Measurements from ENCODE around the gene SLC52A1.
"Not testable (repeated sequence)": the region's sequence is repeated elsewhere in the genome, so short reads cannot be mapped to it uniquely, and the experiment has no call there.

The SLC52A1 gene

DNA sequence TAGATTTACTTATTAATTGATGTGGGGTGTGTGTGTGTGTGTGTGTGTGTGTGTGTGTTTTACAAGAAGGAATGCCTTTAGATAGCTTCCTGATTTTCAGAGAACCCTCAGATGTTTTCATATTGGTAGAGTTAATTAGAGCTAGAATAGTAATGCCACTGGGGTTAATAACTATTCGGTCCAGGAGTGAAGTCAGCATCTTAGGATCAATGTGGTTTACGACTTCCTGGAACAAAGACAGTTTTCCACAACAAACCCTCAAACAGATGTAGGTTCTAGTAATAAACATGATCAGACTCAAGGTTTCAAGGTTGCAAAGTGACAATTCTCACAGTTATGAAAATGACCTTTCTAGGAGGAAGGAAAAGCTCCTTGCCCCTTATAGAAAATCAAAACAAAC lies 12.2 kb upstream of the SLC52A1 start:
- H3K27me3 ChIP-seq (ENCODE audit: control insufficient read depth, insufficient read depth, low read length) = no peaks in the 10 kb centered on the region
- H3K36me3 ChIP-seq (ENCODE audit: control insufficient read depth, insufficient read depth, low read length) = no peaks in the 10 kb centered on the region
- no peak overlapping the region for H3K9ac ChIP-seq (ENCODE audit: low read depth, low read length)
- no peaks in the 10 kb centered on the region for H3K4me1 ChIP-seq (ENCODE audit: control insufficient read depth, insufficient read depth, low read length)
- no peaks in the 10 kb centered on the region for H3K9me3 ChIP-seq (ENCODE audit: control insufficient read depth, insufficient read depth, low read length)
- no peak overlapping the region for H3K4me3 ChIP-seq (ENCODE audit: low read depth, low read length)

DNA sequence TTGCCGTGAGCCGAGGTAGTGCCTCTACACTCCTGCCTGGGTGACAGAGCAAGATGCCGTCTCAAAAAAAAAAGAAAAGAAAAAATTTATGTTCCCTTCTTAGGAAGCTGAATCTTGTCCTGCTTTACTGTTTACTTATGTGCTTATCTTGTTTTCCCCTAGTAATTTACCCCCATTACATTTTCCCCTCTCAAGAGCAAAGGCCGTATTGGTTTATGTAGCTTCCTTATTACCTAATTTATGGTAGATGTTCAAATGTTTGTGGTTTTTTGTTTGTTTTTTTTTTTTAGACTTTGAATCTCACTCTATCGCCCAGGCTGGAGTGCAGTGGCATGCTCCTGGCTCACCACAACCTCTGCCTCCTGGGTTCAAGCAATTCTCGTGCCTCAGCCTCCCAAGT lies 10.3 kb upstream of the SLC52A1 start:
- no peak overlapping the region for H3K4me3 ChIP-seq (ENCODE audit: low read depth, low read length)
- H3K9ac ChIP-seq (ENCODE audit: low read depth, low read length) = no peak overlapping the region
- H3K27me3 ChIP-seq (ENCODE audit: control insufficient read depth, insufficient read depth, low read length) = no peaks in the 10 kb centered on the region
- H3K9me3 ChIP-seq (ENCODE audit: control insufficient read depth, insufficient read depth, low read length) = no peaks in the 10 kb centered on the region
- no peaks in the 10 kb centered on the region for H3K36me3 ChIP-seq (ENCODE audit: control insufficient read depth, insufficient read depth, low read length)
- H3K4me1 ChIP-seq (ENCODE audit: control insufficient read depth, insufficient read depth, low read length) = no peaks in the 10 kb centered on the region

DNA sequence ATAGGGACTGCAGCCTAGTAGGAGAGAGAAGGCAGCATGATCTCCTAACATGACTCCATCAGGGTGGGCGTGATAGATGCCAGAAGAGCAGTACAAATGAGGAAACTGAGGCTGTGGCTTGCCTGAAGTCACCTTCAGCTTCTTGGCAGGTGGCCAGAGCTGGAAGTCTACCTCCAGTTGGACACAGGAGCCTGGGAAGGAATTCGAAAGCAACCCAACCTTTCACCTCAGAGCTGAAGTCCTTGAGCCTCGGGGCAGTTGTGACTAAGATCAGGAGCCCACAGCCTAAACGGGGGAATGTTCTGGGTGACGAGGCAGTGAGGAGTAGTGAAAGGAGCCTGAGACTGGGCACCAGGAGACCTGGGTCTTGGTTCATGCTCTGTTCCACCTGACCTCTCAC lies 9.4 kb upstream of the SLC52A1 start:
- no peaks in the 10 kb centered on the region for H3K36me3 ChIP-seq (ENCODE audit: control insufficient read depth, insufficient read depth, low read length)
- no peaks in the 10 kb centered on the region for H3K27me3 ChIP-seq (ENCODE audit: control insufficient read depth, insufficient read depth, low read length)
- no peaks in the 10 kb centered on the region for H3K4me1 ChIP-seq (ENCODE audit: control insufficient read depth, insufficient read depth, low read length)
- no peaks in the 10 kb centered on the region for H3K9me3 ChIP-seq (ENCODE audit: control insufficient read depth, insufficient read depth, low read length)
- no peak overlapping the region for H3K4me3 ChIP-seq (ENCODE audit: low read depth, low read length)
- H3K9ac ChIP-seq (ENCODE audit: low read depth, low read length) = no peak overlapping the region

DNA sequence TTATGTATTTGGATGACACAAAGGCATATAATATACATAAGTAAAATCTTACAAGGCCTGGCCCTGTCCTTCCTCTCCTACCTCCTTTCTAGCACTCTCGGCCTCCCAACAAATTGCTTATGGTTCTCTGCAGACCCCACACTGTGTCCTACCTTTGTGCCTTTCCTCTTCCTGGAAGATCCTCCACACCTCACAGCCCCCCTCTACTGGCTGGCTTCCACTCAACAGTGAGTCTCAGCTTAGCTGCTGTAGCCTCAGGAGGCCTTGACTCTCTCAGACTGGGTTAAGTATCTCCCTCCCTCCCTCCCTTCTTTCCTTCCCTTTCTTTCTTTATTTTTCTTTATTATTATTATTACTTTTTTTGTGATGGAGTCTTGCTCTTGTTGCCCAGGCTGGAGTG lies 8.3 kb upstream of the SLC52A1 start:
- Histone ChIP-seq H3K4me1 (ENCODE audit: control insufficient read depth, insufficient read depth, low read length) (no peaks in the 10 kb centered on the region), H3K9me3 (ENCODE audit: control insufficient read depth, insufficient read depth, low read length) (no peaks in the 10 kb centered on the region), H3K4me3 (ENCODE audit: low read depth, low read length) (no peak overlapping the region), H3K27me3 (ENCODE audit: control insufficient read depth, insufficient read depth, low read length) (no peaks in the 10 kb centered on the region), H3K36me3 (ENCODE audit: control insufficient read depth, insufficient read depth, low read length) (no peaks in the 10 kb centered on the region), H3K9ac (ENCODE audit: low read depth, low read length) (no peak overlapping the region)

DNA sequence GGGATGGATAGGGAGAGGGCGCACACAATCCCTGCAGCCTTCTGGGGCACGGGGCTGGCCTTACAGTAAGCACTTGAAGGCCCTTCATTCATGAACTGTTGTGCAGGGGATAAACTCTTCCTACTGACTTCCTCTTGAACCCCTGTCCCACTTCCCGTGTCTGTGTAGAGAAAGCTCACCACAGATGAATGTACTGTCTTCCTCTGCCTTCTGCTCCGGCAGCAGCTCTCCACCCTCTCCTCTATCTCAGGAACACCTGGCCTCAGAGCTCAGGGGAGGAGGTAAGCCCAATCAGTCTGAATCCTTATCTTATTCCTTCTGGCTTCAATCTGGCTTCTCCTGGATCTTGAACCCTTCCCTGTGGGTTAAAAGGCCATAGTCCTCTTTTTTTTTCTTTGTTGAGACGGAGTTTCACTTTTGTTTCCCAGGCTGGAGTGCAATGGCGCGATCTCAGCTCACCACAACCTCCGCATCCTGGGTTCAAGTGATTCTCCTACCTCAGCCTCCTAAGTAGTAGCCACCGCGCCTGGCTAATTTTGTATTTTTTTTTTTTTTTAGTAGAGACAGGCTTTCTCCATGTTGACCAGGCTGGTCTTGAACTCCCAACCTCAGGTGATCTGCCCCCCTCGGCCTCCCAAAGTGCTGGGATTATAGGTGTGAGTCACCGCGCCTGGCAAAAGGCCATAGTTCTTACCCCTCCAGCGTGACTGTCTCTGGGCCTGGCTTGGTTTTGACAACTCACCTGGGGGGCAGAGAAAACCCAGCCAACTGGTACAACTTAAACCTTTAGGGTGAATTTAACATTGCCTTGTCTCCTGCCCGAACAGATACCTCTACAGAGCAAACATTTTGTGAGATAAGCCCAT lies 7.2 kb upstream of the SLC52A1 start:
- H3K4me1 ChIP-seq (ENCODE audit: control insufficient read depth, insufficient read depth, low read length) = no peaks in the 10 kb centered on the region
- H3K27me3 ChIP-seq (ENCODE audit: control insufficient read depth, insufficient read depth, low read length) = no peaks in the 10 kb centered on the region
- no peak overlapping the region for H3K4me3 ChIP-seq (ENCODE audit: low read depth, low read length)
- no peaks in the 10 kb centered on the region for H3K36me3 ChIP-seq (ENCODE audit: control insufficient read depth, insufficient read depth, low read length)
- no peaks in the 10 kb centered on the region for H3K9me3 ChIP-seq (ENCODE audit: control insufficient read depth, insufficient read depth, low read length)
- H3K9ac ChIP-seq (ENCODE audit: low read depth, low read length) = no peak overlapping the region

DNA sequence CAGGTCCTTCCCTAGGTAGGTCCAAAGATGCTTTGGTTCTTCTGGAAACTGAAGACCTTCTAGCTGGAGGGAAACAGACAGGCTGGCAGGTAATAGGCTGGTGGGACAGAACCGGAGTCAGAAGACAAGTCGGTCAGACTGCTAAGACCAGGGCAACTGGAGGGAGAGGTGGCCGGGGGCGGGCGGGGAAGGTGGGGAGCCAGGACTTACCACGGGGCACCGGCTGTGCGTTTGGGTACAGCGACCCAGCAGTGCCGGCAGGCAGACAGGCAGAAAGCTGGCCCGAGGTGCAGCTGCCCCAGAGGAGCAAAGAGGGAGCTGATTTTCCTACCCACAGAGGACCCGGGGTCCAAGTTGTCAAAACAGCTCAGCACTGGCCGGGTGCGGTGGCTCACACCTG lies 575 bp downstream of the SLC52A1 start:
- no peaks in the 10 kb centered on the region for H3K27me3 ChIP-seq (ENCODE audit: control insufficient read depth, insufficient read depth, low read length)
- no peak overlapping the region for H3K9ac ChIP-seq (ENCODE audit: low read depth, low read length)
- H3K9me3 ChIP-seq (ENCODE audit: control insufficient read depth, insufficient read depth, low read length) = no peaks in the 10 kb centered on the region
- no peaks in the 10 kb centered on the region for H3K4me1 ChIP-seq (ENCODE audit: control insufficient read depth, insufficient read depth, low read length)
- H3K36me3 ChIP-seq (ENCODE audit: control insufficient read depth, insufficient read depth, low read length) = no peaks in the 10 kb centered on the region
- peak overlapping the region; percentile 39 for H3K4me3 ChIP-seq (ENCODE audit: low read depth, low read length)

DNA sequence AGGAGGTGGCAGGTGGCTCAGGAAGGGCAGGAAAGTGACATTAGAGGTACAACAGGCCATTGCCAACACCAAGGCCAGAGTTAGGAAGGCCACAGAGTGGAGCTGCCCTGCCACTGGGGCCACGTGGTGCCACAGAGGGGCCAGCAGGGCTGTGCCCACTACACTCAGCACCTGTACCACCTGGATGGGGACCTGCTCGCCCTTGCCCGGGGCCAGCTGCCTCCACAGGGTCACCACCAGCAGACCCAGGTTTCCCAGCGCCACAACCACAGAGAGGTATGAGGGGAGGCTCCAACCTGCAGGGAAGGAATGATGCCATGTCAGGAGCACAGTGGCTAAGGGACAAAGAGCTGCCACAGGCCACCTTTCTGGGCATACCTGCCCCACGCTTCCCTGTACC lies 1.2 kb downstream of the SLC52A1 start:
- H3K27me3 ChIP-seq (ENCODE audit: control insufficient read depth, insufficient read depth, low read length) = no peaks in the 10 kb centered on the region
- H3K9ac ChIP-seq (ENCODE audit: low read depth, low read length) = no peak overlapping the region
- no peaks in the 10 kb centered on the region for H3K36me3 ChIP-seq (ENCODE audit: control insufficient read depth, insufficient read depth, low read length)
- no peaks in the 10 kb centered on the region for H3K4me1 ChIP-seq (ENCODE audit: control insufficient read depth, insufficient read depth, low read length)
- H3K4me3 ChIP-seq (ENCODE audit: low read depth, low read length) = no peak overlapping the region
- no peaks in the 10 kb centered on the region for H3K9me3 ChIP-seq (ENCODE audit: control insufficient read depth, insufficient read depth, low read length)

DNA sequence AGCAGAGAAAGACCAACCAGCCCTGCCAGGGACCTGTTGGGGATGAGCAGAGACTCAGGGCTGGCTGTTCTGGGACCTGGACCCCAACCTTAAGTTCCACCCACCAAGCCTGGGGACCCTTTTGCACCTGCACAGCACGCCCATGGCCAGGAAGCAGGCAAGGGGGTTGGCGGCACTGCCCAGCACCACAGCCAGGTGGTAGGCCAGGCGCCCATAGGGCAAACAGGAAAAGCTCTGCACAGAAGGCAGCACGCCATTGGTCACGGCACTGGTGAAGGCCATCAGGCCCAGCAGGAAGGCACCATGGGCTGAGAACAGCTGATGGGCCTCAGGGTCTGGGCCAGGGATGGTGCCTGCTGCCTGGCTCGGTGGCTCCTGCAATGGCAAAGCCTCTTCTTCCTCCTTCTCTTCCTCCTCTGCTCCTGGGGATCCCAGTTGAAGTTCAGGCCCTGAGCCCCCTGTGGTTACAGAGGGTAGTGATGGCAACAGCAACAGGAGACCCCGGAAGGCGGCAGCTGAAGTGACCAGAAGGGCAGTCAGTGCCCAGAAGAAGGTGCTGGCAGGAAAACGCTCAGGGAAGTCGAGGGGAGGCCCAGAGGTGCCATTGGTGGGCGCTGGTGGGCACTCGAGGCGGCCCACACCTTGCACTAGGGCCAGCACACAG lies 1.7 kb downstream of the SLC52A1 start:
- Histone ChIP-seq H3K36me3 (ENCODE audit: control insufficient read depth, insufficient read depth, low read length) (no peaks in the 10 kb centered on the region), H3K9ac (ENCODE audit: low read depth, low read length) (no peak overlapping the region), H3K27me3 (ENCODE audit: control insufficient read depth, insufficient read depth, low read length) (no peaks in the 10 kb centered on the region), H3K9me3 (ENCODE audit: control insufficient read depth, insufficient read depth, low read length) (no peaks in the 10 kb centered on the region), H3K4me3 (ENCODE audit: low read depth, low read length) (no peak overlapping the region), H3K4me1 (ENCODE audit: control insufficient read depth, insufficient read depth, low read length) (no peaks in the 10 kb centered on the region)

DNA sequence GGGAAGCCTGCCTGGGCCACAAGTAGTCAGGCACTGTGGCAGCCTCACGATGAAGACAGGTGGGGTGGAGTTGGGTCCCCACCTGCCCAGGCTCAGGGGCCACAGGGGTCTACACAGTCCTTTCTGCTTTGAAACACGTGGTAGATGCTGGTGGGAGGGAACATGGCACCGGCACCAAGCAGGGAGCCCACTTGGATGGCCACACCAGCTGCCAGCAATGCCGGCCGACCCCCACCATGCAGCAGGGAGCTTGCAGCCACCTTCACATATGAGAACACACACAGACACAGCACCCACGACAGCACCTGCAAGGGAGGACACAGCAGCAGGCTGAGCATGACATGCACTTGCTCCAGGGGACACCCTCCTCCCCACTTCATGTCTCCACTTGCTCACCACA lies 2.4 kb downstream of the SLC52A1 start:
- H3K27me3 ChIP-seq (ENCODE audit: control insufficient read depth, insufficient read depth, low read length) = no peaks in the 10 kb centered on the region
- no peaks in the 10 kb centered on the region for H3K36me3 ChIP-seq (ENCODE audit: control insufficient read depth, insufficient read depth, low read length)
- no peaks in the 10 kb centered on the region for H3K4me1 ChIP-seq (ENCODE audit: control insufficient read depth, insufficient read depth, low read length)
- no peak overlapping the region for H3K4me3 ChIP-seq (ENCODE audit: low read depth, low read length)
- H3K9me3 ChIP-seq (ENCODE audit: control insufficient read depth, insufficient read depth, low read length) = no peaks in the 10 kb centered on the region
- H3K9ac ChIP-seq (ENCODE audit: low read depth, low read length) = no peak overlapping the region

DNA sequence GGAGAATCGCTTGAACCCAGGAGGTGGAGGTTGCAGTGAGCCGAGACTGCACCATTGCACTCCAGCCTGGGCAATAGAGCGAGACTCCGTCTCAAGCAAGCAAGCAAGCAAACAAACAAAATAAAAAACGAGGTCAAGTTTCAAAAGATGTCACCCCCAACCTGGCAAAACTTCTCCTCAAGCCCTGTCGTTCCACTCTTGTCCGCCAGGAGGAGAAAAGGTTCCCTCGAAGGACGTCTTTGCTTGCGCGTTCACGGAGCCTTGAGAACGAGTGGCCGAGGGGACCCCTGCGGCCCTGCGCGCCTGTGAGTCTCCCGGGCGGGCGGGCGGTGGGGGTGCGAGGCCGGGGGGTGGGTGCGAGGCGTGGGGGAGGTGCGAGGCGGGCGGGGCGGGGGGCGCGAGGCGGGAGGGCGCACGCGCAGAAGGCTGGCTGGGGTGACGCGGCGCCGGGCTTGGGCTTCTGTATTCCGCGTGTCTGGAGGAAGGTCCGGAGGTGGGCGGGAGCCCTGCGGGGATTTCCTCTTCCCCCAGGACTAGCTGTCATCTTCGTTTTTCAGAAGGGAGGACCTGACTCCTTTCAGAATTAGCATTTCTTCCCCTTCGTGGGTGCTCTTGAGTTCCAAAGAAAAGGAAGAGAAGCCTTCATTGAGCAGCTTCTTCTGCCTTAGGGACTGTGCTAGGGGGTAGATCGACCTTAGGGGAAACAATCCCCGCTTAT lies 3.7 kb downstream of the SLC52A1 start:
- Histone ChIP-seq H3K4me3 (ENCODE audit: low read depth, low read length) (peak overlapping the region; percentile 47), H3K4me1 (ENCODE audit: control insufficient read depth, insufficient read depth, low read length) (no peaks in the 10 kb centered on the region), H3K9me3 (ENCODE audit: control insufficient read depth, insufficient read depth, low read length) (no peaks in the 10 kb centered on the region), H3K36me3 (ENCODE audit: control insufficient read depth, insufficient read depth, low read length) (no peaks in the 10 kb centered on the region), H3K27me3 (ENCODE audit: control insufficient read depth, insufficient read depth, low read length) (no peaks in the 10 kb centered on the region), H3K9ac (ENCODE audit: low read depth, low read length) (no peak overlapping the region)

DNA sequence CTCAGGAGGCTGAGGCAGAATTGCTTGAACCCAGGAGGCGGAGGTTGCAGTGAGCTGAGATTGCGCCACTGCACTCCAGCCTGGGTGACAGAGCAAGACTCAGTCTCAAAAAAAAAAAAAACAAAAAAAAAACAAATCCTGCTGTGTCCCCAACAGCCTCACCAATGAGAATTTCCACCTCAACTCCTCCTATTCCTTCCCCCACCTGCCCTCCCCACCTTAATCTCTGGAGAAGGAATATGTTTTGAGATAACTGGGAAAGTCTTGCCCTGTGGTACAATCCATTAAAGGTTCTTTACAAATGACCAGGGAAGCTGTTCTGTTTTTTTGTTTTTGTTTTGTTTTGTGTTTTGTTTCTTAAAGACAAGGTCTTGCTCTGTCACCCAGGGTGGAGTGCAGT lies 5.1 kb downstream of the SLC52A1 start:
- not testable (repeated sequence) for H3K36me3 ChIP-seq (ENCODE audit: control insufficient read depth, insufficient read depth, low read length); H3K9me3 ChIP-seq (ENCODE audit: control insufficient read depth, insufficient read depth, low read length); H3K4me1 ChIP-seq (ENCODE audit: control insufficient read depth, insufficient read depth, low read length); H3K27me3 ChIP-seq (ENCODE audit: control insufficient read depth, insufficient read depth, low read length); H3K4me3 ChIP-seq (ENCODE audit: low read depth, low read length); H3K9ac ChIP-seq (ENCODE audit: low read depth, low read length)

DNA sequence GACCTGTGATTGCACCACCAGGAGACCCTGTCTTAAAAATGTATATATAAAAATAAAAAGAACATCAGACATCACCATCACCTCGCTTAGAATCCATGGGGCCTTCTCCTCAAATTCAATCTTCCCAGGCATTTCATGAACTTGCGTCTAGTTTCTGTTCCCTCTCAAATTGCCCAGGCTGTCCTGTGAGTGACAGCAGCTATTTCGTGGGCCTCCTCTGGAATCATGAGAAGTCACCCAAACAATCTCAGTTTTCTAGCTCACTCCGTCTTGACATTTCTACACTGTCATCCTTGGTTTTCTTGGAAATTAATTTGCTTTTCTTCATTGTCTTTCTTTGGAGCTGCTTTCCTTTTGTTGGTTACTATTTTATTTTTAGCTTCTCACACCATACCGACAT lies 7.3 kb downstream of the SLC52A1 start:
- Histone ChIP-seq H3K27me3 (ENCODE audit: control insufficient read depth, insufficient read depth, low read length) (no peaks in the 10 kb centered on the region), H3K4me3 (ENCODE audit: low read depth, low read length) (no peak overlapping the region), H3K9me3 (ENCODE audit: control insufficient read depth, insufficient read depth, low read length) (no peaks in the 10 kb centered on the region), H3K36me3 (ENCODE audit: control insufficient read depth, insufficient read depth, low read length) (peaks cover 10% of the 10 kb centered on the region), H3K4me1 (ENCODE audit: control insufficient read depth, insufficient read depth, low read length) (no peaks in the 10 kb centered on the region), H3K9ac (ENCODE audit: low read depth, low read length) (no peak overlapping the region)

Measured in iPS-15b (cell line).